Measurements from ENCODE around the gene AMHR2. TPM values are rescaled to one million over a fixed set of nuclear protein-coding genes. Genes with fewer than 3 reads are reported as not detected.

AMHR2 gene
- polyA plus RNA-seq, 1 experiment = not detected

GRCh38 chr12:53478865-53479264 lies 55.2 kb downstream of the AMHR2 start:
- no peak for TF ChIP-seq CTCF (IDR thresholded peaks at IDR 0.05; ENCODE audit: insufficient read depth, low read depth, low read length)
- ChIA-PET POLR2A (interaction anchor here (0.6 to 1.0 kb wide), 4 partner anchors 18 to 345 kb away, joined by 3 to 8 read pairs (median 6); no protein-coding TSS in a partner anchor), CTCF (interaction anchor here (0.9 to 4.4 kb wide), 5 partner anchors 11 to 157 kb away, joined by 3 to 25 read pairs (median 5); partner anchors contain the start of gene AAAS)
- H3K36me3 ChIP-seq (ENCODE audit: control insufficient read depth, insufficient read depth, low read length) = peaks cover 42% of the 10 kb centered on the region
- no peak overlapping the region for H3K4me3 ChIP-seq (ENCODE audit: low read depth, low read length)
- no peaks in the 10 kb centered on the region for H3K27me3 ChIP-seq (ENCODE audit: control insufficient read depth, insufficient read depth, low read length)
- DNase-seq (ENCODE audit: low read depth) = no peak

GRCh38 chr12:53479331-53479730 lies 55.7 kb downstream of the AMHR2 start:
- POLR2A ChIA-PET = interaction anchor here (0.6 to 1.0 kb wide), 4 partner anchors 17 to 345 kb away, joined by 3 to 8 read pairs (median 6); no protein-coding TSS in a partner anchor
- CTCF ChIA-PET = interaction anchor here (0.7 to 4.4 kb wide), 3 partner anchors 15 to 30 kb away, joined by 3 to 25 read pairs (median 3); no protein-coding TSS in a partner anchor
- Histone ChIP-seq H3K27me3 (ENCODE audit: control insufficient read depth, insufficient read depth, low read length) (no peaks in the 10 kb centered on the region), H3K4me3 (ENCODE audit: low read depth, low read length) (no peak overlapping the region), H3K36me3 (ENCODE audit: control insufficient read depth, insufficient read depth, low read length) (peaks cover 43% of the 10 kb centered on the region)
- no peak for TF ChIP-seq CTCF (IDR thresholded peaks at IDR 0.05; ENCODE audit: insufficient read depth, low read depth, low read length)
- DNase-seq (ENCODE audit: low read depth) = no peak

GRCh38 chr12:53480491-53481442 lies 57.1 kb downstream of the AMHR2 start:
- Histone ChIP-seq H3K4me3 (ENCODE audit: low read depth, low read length) (no peak overlapping the region), H3K27me3 (ENCODE audit: control insufficient read depth, insufficient read depth, low read length) (no peaks in the 10 kb centered on the region), H3K36me3 (ENCODE audit: control insufficient read depth, insufficient read depth, low read length) (peaks cover 40% of the 10 kb centered on the region)
- no peak for DNase-seq (ENCODE audit: low read depth)
- ChIA-PET POLR2A (interaction anchor here (0.8 kb wide), 1 partner anchor 20 kb away, joined by 4 read pairs; the partner anchor contains the start of gene TARBP2), CTCF (interaction anchor here (0.6 to 2.1 kb wide), 5 partner anchors 11 to 452 kb away, joined by 3 to 17 read pairs (median 4); partner anchors contain the start of genes MAP3K12 and NPFF)
- no peak for TF ChIP-seq CTCF (IDR thresholded peaks at IDR 0.05; ENCODE audit: insufficient read depth, low read depth, low read length)

Other genes starting within 250 kb of the AMHR2 start
- gene ZNF740, start 243.1 kb upstream of the AMHR2 start, polyA plus RNA-seq (2011; rRNA removed) = 15.7 and 16.8 TPM in 2 replicates
- 27.3 and 30.7 TPM in 2 replicates for gene CSAD, start 242.9 kb upstream of the AMHR2 start, polyA plus RNA-seq (2011; rRNA removed)
- 0.59 and 0.63 TPM in 2 replicates for gene ITGB7, start 216.6 kb upstream of the AMHR2 start, polyA plus RNA-seq (2011; rRNA removed)
- gene RARG, start 191.6 kb upstream of the AMHR2 start, polyA plus RNA-seq (2011; rRNA removed) = 41.7 and 63.9 TPM in 2 replicates
- gene ESPL1, start 155.6 kb upstream of the AMHR2 start, polyA plus RNA-seq (2011; rRNA removed) = 3.0 and 7.3 TPM in 2 replicates
- gene PFDN5, start 128.3 kb upstream of the AMHR2 start, polyA plus RNA-seq (2011; rRNA removed) = 965 and 1,130 TPM in 2 replicates
- gene MYG1, start 124.2 kb upstream of the AMHR2 start, polyA plus RNA-seq (2011; rRNA removed) = 49.7 and 78.3 TPM in 2 replicates
- 53.3 and 84.3 TPM in 2 replicates for gene AAAS, start 102.2 kb upstream of the AMHR2 start, polyA plus RNA-seq (2011; rRNA removed)
- gene SP7, start 87.5 kb upstream of the AMHR2 start, polyA plus RNA-seq (2011; rRNA removed) = not detected in 2 replicates
- 44.4 and 58.2 TPM in 2 replicates for gene SP1, start 43.7 kb upstream of the AMHR2 start, polyA plus RNA-seq (2011; rRNA removed)
- 66.4 and 73.2 TPM in 2 replicates for gene PRR13, start 17.9 kb downstream of the AMHR2 start, polyA plus RNA-seq (2011; rRNA removed)
- 267 and 268 TPM in 2 replicates for gene PCBP2, start 28.2 kb downstream of the AMHR2 start, polyA plus RNA-seq (2011; rRNA removed)
- 43.9 and 61.2 TPM in 2 replicates for gene MAP3K12, start 75.6 kb downstream of the AMHR2 start, polyA plus RNA-seq (2011; rRNA removed)
- 33.9 and 44.9 TPM in 2 replicates for gene TARBP2, start 77.4 kb downstream of the AMHR2 start, polyA plus RNA-seq (2011; rRNA removed)
- not detected in 2 replicates for gene NPFF, start 83.6 kb downstream of the AMHR2 start, polyA plus RNA-seq (2011; rRNA removed)
- 21.8 and 22.9 TPM in 2 replicates for gene ATF7, start 202.5 kb downstream of the AMHR2 start, polyA plus RNA-seq (2011; rRNA removed)